Mesendoderm (in vitro differentiated cells): ENCODE measurements around the gene MAD1L1.

Experiments
- DNase-seq: peaks from one replicate; pipeline ENCODE4 v3.0.0; 2013
- H2AK5ac ChIP-seq: 2 replicates; pipeline ENCODE4 v1.6.1; 2013; ENCODE audit warnings: low read length, inconsistent platforms
- H2BK120ac ChIP-seq: 2 replicates; pipeline ENCODE4 v1.6.1; 2013; ENCODE audit warnings: low read depth, mild to moderate bottlenecking, low read length, moderate library complexity, mixed read lengths
- H2BK15ac ChIP-seq: replicated peaks from 2 replicates; pipeline ENCODE4 v1.6.1; 2013; ENCODE audit warnings: low read depth, mild to moderate bottlenecking, moderate library complexity
- H2BK5ac ChIP-seq: 2 replicates; pipeline ENCODE4 v1.6.1; 2013; ENCODE audit warnings: low read length, inconsistent platforms
- H3K18ac ChIP-seq: 2 replicates; pipeline ENCODE4 v1.6.1; 2013; ENCODE audit warnings: mild to moderate bottlenecking, low read length, mixed read lengths
- H3K23ac ChIP-seq: one replicate; pipeline ENCODE4 v1.6.1; 2013; ENCODE audit warnings: low read length
- H3K27ac ChIP-seq: 2 replicates; pipeline ENCODE4 v1.5.1; 2013; ENCODE audit warnings: low read depth, mild to moderate bottlenecking, inconsistent platforms, low read length, moderate library complexity
- H3K27me3 ChIP-seq: 2 replicates; pipeline ENCODE4 v1.6.1; 2013; ENCODE audit warnings: low read length, control low read depth, mild to moderate bottlenecking, inconsistent platforms; ENCODE audit not compliant: insufficient read depth, poor library complexity
- H3K36me3 ChIP-seq: 2 replicates; pipeline ENCODE4 v1.6.1; 2013; ENCODE audit warnings: low read length, inconsistent platforms; ENCODE audit not compliant: control insufficient read depth, insufficient read depth
- H3K4ac ChIP-seq: one replicate; pipeline ENCODE4 v1.6.1; 2013; ENCODE audit warnings: low read depth, mild to moderate bottlenecking, low read length, moderate library complexity
- H3K4me1 ChIP-seq: 2 replicates; pipeline ENCODE4 v1.6.1; 2013; ENCODE audit warnings: low read depth, low read length, inconsistent platforms; ENCODE audit not compliant: control insufficient read depth
- H3K4me2 ChIP-seq: 2 replicates; pipeline ENCODE4 v1.6.1; 2013; ENCODE audit warnings: low read length
- H3K4me3 ChIP-seq: 2 replicates; pipeline ENCODE4 v1.5.1; 2013; ENCODE audit warnings: mild to moderate bottlenecking, low read length
- H3K56ac ChIP-seq: one replicate; pipeline ENCODE4 v1.6.1; 2013; ENCODE audit warnings: low read length
- H3K79me1 ChIP-seq: 2 replicates; pipeline ENCODE4 v1.6.1; 2013; ENCODE audit warnings: low read length, inconsistent platforms
- H3K79me2 ChIP-seq: 2 replicates; pipeline ENCODE4 v1.6.1; 2013; ENCODE audit warnings: mild to moderate bottlenecking, low read length; ENCODE audit not compliant: control insufficient read depth, insufficient read depth
- H3K9ac ChIP-seq: 2 replicates; pipeline ENCODE4 v1.6.1; 2013; ENCODE audit warnings: low read length, inconsistent platforms
- H4K5ac ChIP-seq: one replicate; pipeline ENCODE4 v1.6.1; 2013; ENCODE audit warnings: low read length
- H4K8ac ChIP-seq: one replicate; pipeline ENCODE4 v1.6.1; 2013; ENCODE audit warnings: low read depth, mild to moderate bottlenecking, control low read depth, low read length, moderate library complexity
- WGBS: extraction: QIAGEN DNeasy Blood & Tissue Kit; methylation state at CpG from one replicate; pipeline ENCODE4 v1.1.7; 2013; ENCODE audit warnings: low lambda C conversion rate, missing lambda C conversion rate; ENCODE audit not compliant: insufficient coverage; ENCODE audit errors: extremely low coverage; 5-methylcytosine and 5-hydroxymethylcytosine counted together

Gene MAD1L1

DNA sequence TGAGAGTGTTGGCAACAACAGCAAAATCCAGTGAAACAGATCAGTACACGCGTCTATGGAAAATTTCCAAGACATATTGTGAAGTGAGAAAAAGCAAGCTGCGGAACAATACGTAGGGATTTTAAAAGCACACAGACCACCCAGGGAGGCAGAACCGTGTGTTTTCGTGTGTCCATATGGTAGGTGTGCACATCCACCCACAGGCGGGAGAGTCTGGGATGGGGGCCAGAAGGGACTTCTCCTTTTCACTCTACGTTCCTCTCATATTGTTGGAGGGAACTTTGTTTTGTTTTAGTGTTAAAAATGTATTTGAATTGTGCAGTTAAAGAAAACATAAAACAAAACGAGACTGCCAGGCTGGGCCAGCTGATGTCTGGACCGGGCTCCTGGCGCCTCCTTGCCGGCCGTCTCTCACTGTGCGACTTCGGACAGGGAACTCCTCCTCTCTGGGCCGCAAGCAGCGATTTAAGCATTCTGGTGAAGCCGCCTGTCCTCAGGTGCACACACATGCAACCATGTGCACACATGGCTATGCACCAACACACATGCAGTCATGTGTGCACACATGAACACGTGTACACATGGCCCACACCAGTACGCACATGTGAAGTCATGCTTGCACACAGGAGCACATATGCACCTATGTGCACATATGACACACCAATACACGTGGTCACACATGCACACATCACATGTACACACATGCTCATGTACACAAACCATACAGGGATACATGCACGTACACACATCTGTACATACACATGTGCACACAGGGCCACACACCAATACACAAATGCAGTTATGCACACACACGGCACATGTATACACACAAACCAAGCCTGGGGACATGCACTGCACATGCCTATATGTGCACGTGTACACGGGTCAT lies 421.5 kb downstream of the MAD1L1 start:
- H3K4me2 ChIP-seq = no peak overlapping the region
- H2BK15ac ChIP-seq = no peak overlapping the region
- H2BK120ac ChIP-seq = no peak overlapping the region
- H4K8ac ChIP-seq = no peak overlapping the region
- H3K18ac ChIP-seq = no peak overlapping the region
- H3K56ac ChIP-seq = no peak overlapping the region
- H3K36me3 ChIP-seq = no peaks in the 10 kb centered on the region
- no peak for DNase-seq
- no peaks in the 10 kb centered on the region for H3K27me3 ChIP-seq
- H3K79me1 ChIP-seq = no peaks in the 10 kb centered on the region
- H3K4ac ChIP-seq = no peak overlapping the region
- H2BK5ac ChIP-seq = no peak overlapping the region
- no peaks in the 10 kb centered on the region for H3K79me2 ChIP-seq
- no peaks in the 10 kb centered on the region for H3K4me1 ChIP-seq
- no peak overlapping the region for H3K4me3 ChIP-seq
- WGBS = no CpG with 5 or more reads among the region's 25 CpGs
- H2AK5ac ChIP-seq = no peak overlapping the region
- H4K5ac ChIP-seq = no peak overlapping the region
- no peak overlapping the region for H3K9ac ChIP-seq
- no peak overlapping the region for H3K27ac ChIP-seq
- no peak overlapping the region for H3K23ac ChIP-seq

DNA sequence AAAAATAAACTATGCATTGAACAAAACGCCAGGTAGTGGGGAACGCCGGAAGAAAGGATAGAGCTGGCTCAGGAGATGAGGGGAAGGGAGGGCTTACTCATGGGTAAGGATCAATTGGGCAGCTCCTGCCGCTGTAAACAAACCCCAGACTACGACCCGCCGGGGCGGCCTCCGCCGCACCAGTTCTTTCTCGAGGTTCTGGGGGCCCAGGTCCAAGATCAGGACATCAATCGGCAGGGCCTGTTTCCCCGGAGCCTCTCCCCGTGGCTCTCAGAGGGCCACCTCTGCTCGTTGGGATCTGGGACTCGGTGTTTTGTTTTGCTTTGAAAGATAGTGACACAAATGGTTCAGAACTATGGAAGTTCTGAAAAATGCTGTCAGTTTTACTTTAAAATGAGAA lies 422.2 kb downstream of the MAD1L1 start:
- no CpG with 5 or more reads among the region's 16 CpGs for WGBS
- Histone ChIP-seq H3K18ac (no peak overlapping the region), H3K9ac (no peak overlapping the region), H2BK5ac (no peak overlapping the region), H4K8ac (no peak overlapping the region), H3K56ac (no peak overlapping the region), H4K5ac (no peak overlapping the region), H3K79me2 (no peaks in the 10 kb centered on the region), H3K23ac (no peak overlapping the region), H3K27me3 (no peaks in the 10 kb centered on the region), H3K4me2 (no peak overlapping the region), H3K4me3 (no peak overlapping the region), H3K36me3 (no peaks in the 10 kb centered on the region), H2BK15ac (no peak overlapping the region), H3K27ac (no peak overlapping the region), H3K79me1 (no peaks in the 10 kb centered on the region), H3K4me1 (no peaks in the 10 kb centered on the region), H2AK5ac (no peak overlapping the region), H3K4ac (no peak overlapping the region), H2BK120ac (no peak overlapping the region)
- DNase-seq = no peak

GRCh38 chr7:1809601-1810258 lies 423.0 kb downstream of the MAD1L1 start:
- Histone ChIP-seq H4K5ac (no peak overlapping the region), H3K4me1 (no peaks in the 10 kb centered on the region), H3K56ac (no peak overlapping the region), H3K23ac (no peak overlapping the region), H2BK15ac (no peak overlapping the region), H3K9ac (no peak overlapping the region), H3K79me2 (no peaks in the 10 kb centered on the region), H3K4ac (no peak overlapping the region), H3K4me2 (no peak overlapping the region), H2BK5ac (no peak overlapping the region), H3K79me1 (no peaks in the 10 kb centered on the region), H3K18ac (no peak overlapping the region), H3K27ac (no peak overlapping the region), H3K27me3 (no peaks in the 10 kb centered on the region), H4K8ac (no peak overlapping the region), H2BK120ac (no peak overlapping the region), H2AK5ac (no peak overlapping the region), H3K36me3 (no peaks in the 10 kb centered on the region), H3K4me3 (no peak overlapping the region)
- WGBS = no CpG with 5 or more reads among the region's 29 CpGs
- DNase-seq = no peak

DNA sequence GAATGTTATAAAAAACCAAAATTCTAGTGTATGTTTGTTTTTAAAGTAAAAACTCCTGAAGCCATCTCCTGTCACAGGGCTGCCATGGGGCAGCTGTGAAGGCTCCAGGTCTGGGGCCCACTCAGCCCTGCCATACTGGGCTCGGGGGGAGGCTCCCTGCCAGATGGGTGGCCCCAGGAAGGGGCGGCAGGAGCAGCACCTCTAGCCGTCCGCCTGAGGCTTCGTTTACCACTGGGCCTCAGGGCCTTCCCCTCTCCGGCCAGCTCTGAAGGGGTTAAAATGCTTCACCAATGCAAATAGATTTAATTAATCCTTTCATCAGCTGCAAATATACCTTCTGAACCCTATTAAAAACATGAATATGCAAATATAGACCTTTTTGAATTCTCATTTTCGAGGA lies 423.7 kb downstream of the MAD1L1 start:
- no peak for DNase-seq
- no CpG with 5 or more reads among the region's 7 CpGs for WGBS

GRCh38 chr7:1807821-1808600 lies 424.7 kb downstream of the MAD1L1 start:
- no CpG with 5 or more reads among the region's 26 CpGs for WGBS

More for the DNA sequence above, 423.7 kb downstream of the MAD1L1 start:
- Histone ChIP-seq H3K9ac (no peak overlapping the region), H3K79me1 (no peaks in the 10 kb centered on the region), H3K23ac (no peak overlapping the region), H3K27ac (no peak overlapping the region), H3K4me2 (no peak overlapping the region), H3K79me2 (no peaks in the 10 kb centered on the region), H4K5ac (no peak overlapping the region), H3K4me3 (no peak overlapping the region), H3K56ac (no peak overlapping the region), H3K18ac (no peak overlapping the region), H3K27me3 (no peaks in the 10 kb centered on the region), H2BK15ac (no peak overlapping the region), H3K36me3 (no peaks in the 10 kb centered on the region), H3K4ac (no peak overlapping the region), H2AK5ac (no peak overlapping the region), H4K8ac (no peak overlapping the region), H3K4me1 (no peaks in the 10 kb centered on the region), H2BK5ac (no peak overlapping the region), H2BK120ac (no peak overlapping the region)

More at GRCh38 chr7:1807821-1808600, 424.7 kb downstream of the MAD1L1 start:
- DNase-seq = no peak
- H3K18ac ChIP-seq = no peak overlapping the region
- H3K79me2 ChIP-seq = no peaks in the 10 kb centered on the region
- no peak overlapping the region for H3K4me3 ChIP-seq
- no peak overlapping the region for H2BK5ac ChIP-seq
- no peaks in the 10 kb centered on the region for H3K4me1 ChIP-seq
- no peak overlapping the region for H3K56ac ChIP-seq
- no peak overlapping the region for H3K27ac ChIP-seq
- no peak overlapping the region for H2BK120ac ChIP-seq
- H4K8ac ChIP-seq = no peak overlapping the region
- H3K27me3 ChIP-seq = no peaks in the 10 kb centered on the region
- H4K5ac ChIP-seq = no peak overlapping the region
- no peak overlapping the region for H3K9ac ChIP-seq
- no peak overlapping the region for H3K4ac ChIP-seq
- H3K4me2 ChIP-seq = no peak overlapping the region
- H3K23ac ChIP-seq = no peak overlapping the region
- H2BK15ac ChIP-seq = no peak overlapping the region
- no peak overlapping the region for H2AK5ac ChIP-seq
- no peaks in the 10 kb centered on the region for H3K79me1 ChIP-seq
- H3K36me3 ChIP-seq = no peaks in the 10 kb centered on the region
